Measurements from ENCODE around the gene CEP20. TPM values are rescaled to one million over a fixed set of nuclear protein-coding genes. Genes with fewer than 3 reads are reported as not detected.

Gene CEP20
- total and polyA plus RNA-seq, 10 of the 15 experiments (the other 5 are each of a cell fraction or from before 2014, with no cell fraction given), result 33.4 to 57.8 (median 52.6) TPM

DNA sequence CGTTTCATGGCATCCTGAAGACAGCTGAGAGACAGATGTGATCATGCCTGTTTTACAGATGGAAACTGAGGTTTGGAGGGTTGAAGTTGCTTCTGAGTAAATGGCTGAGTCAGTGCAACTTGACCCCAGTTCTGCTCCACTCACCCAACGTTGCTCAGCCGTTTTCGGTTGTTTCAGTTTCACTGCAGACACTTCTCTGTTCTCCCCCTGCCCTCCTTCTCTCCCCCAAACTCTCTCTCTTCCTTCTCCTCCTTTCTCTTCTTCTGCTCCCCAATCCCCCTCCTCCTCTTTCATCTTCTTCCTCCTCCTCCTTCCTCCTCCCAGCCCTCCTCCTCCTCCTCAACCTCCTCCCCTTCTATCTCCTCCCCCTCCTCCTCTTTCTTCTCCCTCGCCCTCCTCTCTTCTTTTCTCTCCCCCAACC is 9.4 kb upstream of the CEP20 start (continued):
- TF ChIP-seq SMC3 (IDR thresholded peaks at IDR 0.05; ENCODE audit: borderline replicate concordance, low read length) (no peak), SREBF2 (IDR thresholded peaks at IDR 0.05; ENCODE audit: low read length) (no peak), CHD2 (IDR thresholded peaks at IDR 0.05; ENCODE audit: borderline replicate concordance, low read depth, low read length) (no peak), YBX1 (IDR thresholded peaks at IDR 0.05) (no peak), LARP7 (IDR thresholded peaks at IDR 0.05) (no peak), SMAD1 (IDR thresholded peaks at IDR 0.05; ENCODE audit: low read depth, partially characterized antibody) (no peak), MEF2B (IDR thresholded peaks at IDR 0.05; ENCODE audit: partially characterized antibody, poor library complexity, severe bottlenecking) (no peak), ZNF622 (IDR thresholded peaks at IDR 0.05) (no peak), IRF4 (IDR thresholded peaks at IDR 0.05; ENCODE audit: low read depth, low read length) (peak; percentile 91), EGR1 (IDR thresholded peaks at IDR 0.05; ENCODE audit: borderline replicate concordance in 1 of 2, low read depth in 2 of 2, low read length in 2 of 2) (no peak), NBN (IDR thresholded peaks at IDR 0.05) (peak; percentile 78; the same call in 1 of the 2 replicates), MXI1 (IDR thresholded peaks at IDR 0.05; ENCODE audit: low read depth, low read length) (no peak), HDAC2 (IDR thresholded peaks at IDR 0.05) (no peak), SMAD5 (IDR thresholded peaks at IDR 0.05; ENCODE audit: low read depth) (no peak), CREM (IDR thresholded peaks at IDR 0.05; ENCODE audit: low read depth) (no peak), KAT2A (conservative IDR thresholded peaks at IDR 0.05; ENCODE audit: control insufficient read depth, low read depth, low read length) (no peak), ZBED1 (IDR thresholded peaks at IDR 0.05; ENCODE audit: borderline replicate concordance) (no peak), SIX5 (IDR thresholded peaks at IDR 0.05; ENCODE audit: low read depth, low read length, severe bottlenecking) (no peak), BMI1 (IDR thresholded peaks at IDR 0.05; ENCODE audit: borderline replicate concordance) (no peak), ETV6 (conservative IDR thresholded peaks at IDR 0.05 in 1 of 2, IDR thresholded peaks at IDR 0.05 in 1 of 2; ENCODE audit: borderline replicate concordance in 1 of 2, low read depth in 1 of 2) (0 out of 4 replicates have a peak, but pooled peaks of 1 of the 2 experiments have one; percentile 24), ZSCAN29 (IDR thresholded peaks at IDR 0.05) (no peak), FOS (IDR thresholded peaks at IDR 0.05; ENCODE audit: borderline replicate concordance, extremely low read depth, insufficient read length) (no peak), DPF2 (IDR thresholded peaks at IDR 0.05) (peak; percentile 32; the same call in 1 of the 2 replicates), SIN3A (IDR thresholded peaks at IDR 0.05; ENCODE audit: low read depth, low read length) (no peak), JUNB (IDR thresholded peaks at IDR 0.05) (0 out of 2 replicates have a peak, but pooled peaks have one; percentile 18)
- TF ChIP-seq, protein P1, sequence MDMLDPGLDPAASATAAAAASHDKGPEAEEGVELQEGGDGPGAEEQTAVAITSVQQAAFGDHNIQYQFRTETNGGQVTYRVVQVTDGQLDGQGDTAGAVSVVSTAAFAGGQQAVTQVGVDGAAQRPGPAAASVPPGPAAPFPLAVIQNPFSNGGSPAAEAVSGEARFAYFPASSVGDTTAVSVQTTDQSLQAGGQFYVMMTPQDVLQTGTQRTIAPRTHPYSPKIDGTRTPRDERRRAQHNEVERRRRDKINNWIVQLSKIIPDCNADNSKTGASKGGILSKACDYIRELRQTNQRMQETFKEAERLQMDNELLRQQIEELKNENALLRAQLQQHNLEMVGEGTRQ (IDR thresholded peaks at IDR 0.05; ENCODE audit: borderline replicate concordance, low read depth, low read length), result no peak
- TF ChIP-seq, protein P2, sequence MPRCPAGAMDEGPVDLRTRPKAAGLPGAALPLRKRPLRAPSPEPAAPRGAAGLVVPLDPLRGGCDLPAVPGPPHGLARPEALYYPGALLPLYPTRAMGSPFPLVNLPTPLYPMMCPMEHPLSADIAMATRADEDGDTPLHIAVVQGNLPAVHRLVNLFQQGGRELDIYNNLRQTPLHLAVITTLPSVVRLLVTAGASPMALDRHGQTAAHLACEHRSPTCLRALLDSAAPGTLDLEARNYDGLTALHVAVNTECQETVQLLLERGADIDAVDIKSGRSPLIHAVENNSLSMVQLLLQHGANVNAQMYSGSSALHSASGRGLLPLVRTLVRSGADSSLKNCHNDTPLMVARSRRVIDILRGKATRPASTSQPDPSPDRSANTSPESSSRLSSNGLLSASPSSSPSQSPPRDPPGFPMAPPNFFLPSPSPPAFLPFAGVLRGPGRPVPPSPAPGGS (IDR thresholded peaks at IDR 0.05; ENCODE audit: borderline replicate concordance, insufficient read depth, low read depth, low read length, poor library complexity, severe bottlenecking), result no peak
- TF ChIP-seq, protein P3, sequence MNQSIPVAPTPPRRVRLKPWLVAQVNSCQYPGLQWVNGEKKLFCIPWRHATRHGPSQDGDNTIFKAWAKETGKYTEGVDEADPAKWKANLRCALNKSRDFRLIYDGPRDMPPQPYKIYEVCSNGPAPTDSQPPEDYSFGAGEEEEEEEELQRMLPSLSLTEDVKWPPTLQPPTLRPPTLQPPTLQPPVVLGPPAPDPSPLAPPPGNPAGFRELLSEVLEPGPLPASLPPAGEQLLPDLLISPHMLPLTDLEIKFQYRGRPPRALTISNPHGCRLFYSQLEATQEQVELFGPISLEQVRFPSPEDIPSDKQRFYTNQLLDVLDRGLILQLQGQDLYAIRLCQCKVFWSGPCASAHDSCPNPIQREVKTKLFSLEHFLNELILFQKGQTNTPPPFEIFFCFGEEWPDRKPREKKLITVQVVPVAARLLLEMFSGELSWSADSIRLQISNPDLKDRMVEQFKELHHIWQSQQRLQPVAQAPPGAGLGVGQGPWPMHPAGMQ (IDR thresholded peaks at IDR 0.05; ENCODE audit: borderline replicate concordance), result no peak
- TF ChIP-seq, protein P4, sequence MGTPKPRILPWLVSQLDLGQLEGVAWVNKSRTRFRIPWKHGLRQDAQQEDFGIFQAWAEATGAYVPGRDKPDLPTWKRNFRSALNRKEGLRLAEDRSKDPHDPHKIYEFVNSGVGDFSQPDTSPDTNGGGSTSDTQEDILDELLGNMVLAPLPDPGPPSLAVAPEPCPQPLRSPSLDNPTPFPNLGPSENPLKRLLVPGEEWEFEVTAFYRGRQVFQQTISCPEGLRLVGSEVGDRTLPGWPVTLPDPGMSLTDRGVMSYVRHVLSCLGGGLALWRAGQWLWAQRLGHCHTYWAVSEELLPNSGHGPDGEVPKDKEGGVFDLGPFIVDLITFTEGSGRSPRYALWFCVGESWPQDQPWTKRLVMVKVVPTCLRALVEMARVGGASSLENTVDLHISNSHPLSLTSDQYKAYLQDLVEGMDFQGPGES (IDR thresholded peaks at IDR 0.05), result no peak
- TF ChIP-seq, protein P5, sequence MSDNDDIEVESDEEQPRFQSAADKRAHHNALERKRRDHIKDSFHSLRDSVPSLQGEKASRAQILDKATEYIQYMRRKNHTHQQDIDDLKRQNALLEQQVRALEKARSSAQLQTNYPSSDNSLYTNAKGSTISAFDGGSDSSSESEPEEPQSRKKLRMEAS (IDR thresholded peaks at IDR 0.05; ENCODE audit: low read depth, low read length), result no peak
